Measurements from ENCODE around the gene LRRC75B. TPM values are rescaled to one million over a fixed set of nuclear protein-coding genes. Genes with fewer than 3 reads are reported as not detected.

The LRRC75B gene
- total and polyA plus RNA-seq, 2 of the 13 experiments (the other 11 are each of a cell fraction or from before 2014, with no cell fraction given), result 11.8 to 34.8 TPM

- TF ChIP-seq ADNP (CRISPR knock-in tag; IDR thresholded peaks at IDR 0.05) (no peak), ZMAT3 (CRISPR knock-in tag; conservative IDR thresholded peaks at IDR 0.05) (no peak), DNMT3B (CRISPR knock-in tag; conservative IDR thresholded peaks at IDR 0.05) (no peak), ZNF891 (CRISPR knock-in tag; IDR thresholded peaks at IDR 0.05) (no peak), ZNF772 (CRISPR knock-in tag; IDR thresholded peaks at IDR 0.05) (no peak), ARID2 (CRISPR knock-in tag; IDR thresholded peaks at IDR 0.05; ENCODE audit: borderline replicate concordance) (no peak), ZNF646 (CRISPR knock-in tag; IDR thresholded peaks at IDR 0.05) (no peak), KDM3A (CRISPR knock-in tag; IDR thresholded peaks at IDR 0.05; ENCODE audit: low read depth) (no peak), NRL (CRISPR knock-in tag; IDR thresholded peaks at IDR 0.05; ENCODE audit: borderline replicate concordance) (no peak), PAF1 (CRISPR knock-in tag; IDR thresholded peaks at IDR 0.05) (no peak), POLR2AphosphoS5 (IDR thresholded peaks at IDR 0.05; ENCODE audit: low read depth, low read length) (no peak), AGO1 (IDR thresholded peaks at IDR 0.05; ENCODE audit: low read depth, low read length, poor library complexity, severe bottlenecking) (no peak), ZNF644 (CRISPR knock-in tag; IDR thresholded peaks at IDR 0.05; ENCODE audit: low read depth) (no peak), ZBTB8A (CRISPR knock-in tag; IDR thresholded peaks at IDR 0.05; ENCODE audit: borderline replicate concordance, low read depth) (0 out of 2 replicates have a peak, but pooled peaks have one; percentile 59), GPBP1L1 (CRISPR knock-in tag; IDR thresholded peaks at IDR 0.05) (no peak), ZBTB42 (CRISPR knock-in tag; IDR thresholded peaks at IDR 0.05) (no peak), RBM22 (optimal IDR thresholded peaks at IDR 0.05; ENCODE audit: low read length) (no peak), TOPORS (CRISPR knock-in tag; IDR thresholded peaks at IDR 0.05) (no peak), TCF12 (IDR thresholded peaks at IDR 0.05) (no peak), TCF12 (CRISPR knock-in tag; IDR thresholded peaks at IDR 0.05) (no peak)
- TF ChIP-seq, protein P1, sequence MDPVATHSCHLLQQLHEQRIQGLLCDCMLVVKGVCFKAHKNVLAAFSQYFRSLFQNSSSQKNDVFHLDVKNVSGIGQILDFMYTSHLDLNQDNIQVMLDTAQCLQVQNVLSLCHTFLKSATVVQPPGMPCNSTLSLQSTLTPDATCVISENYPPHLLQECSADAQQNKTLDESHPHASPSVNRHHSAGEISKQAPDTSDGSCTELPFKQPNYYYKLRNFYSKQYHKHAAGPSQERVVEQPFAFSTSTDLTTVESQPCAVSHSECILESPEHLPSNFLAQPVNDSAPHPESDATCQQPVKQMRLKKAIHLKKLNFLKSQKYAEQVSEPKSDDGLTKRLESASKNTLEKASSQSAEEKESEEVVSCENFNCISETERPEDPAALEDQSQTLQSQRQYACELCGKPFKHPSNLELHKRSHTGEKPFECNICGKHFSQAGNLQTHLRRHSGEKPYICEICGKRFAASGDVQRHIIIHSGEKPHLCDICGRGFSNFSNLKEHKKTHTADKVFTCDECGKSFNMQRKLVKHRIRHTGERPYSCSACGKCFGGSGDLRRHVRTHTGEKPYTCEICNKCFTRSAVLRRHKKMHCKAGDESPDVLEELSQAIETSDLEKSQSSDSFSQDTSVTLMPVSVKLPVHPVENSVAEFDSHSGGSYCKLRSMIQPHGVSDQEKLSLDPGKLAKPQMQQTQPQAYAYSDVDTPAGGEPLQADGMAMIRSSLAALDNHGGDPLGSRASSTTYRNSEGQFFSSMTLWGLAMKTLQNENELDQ (CRISPR knock-in tag; IDR thresholded peaks at IDR 0.05; ENCODE audit: borderline replicate concordance), result no peak
Measured at GRCh38 chr22:24592058-24592850, 619 bp downstream of the LRRC75B start (continued).

Data from HepG2 (cell line).